ENCODE results near the gene SPDEF. TPM values are rescaled to one million over a fixed set of nuclear protein-coding genes. Genes with fewer than 3 reads are reported as not detected.

The SPDEF gene
- total and polyA plus RNA-seq, 10 of the 15 experiments (the other 5 are each of a cell fraction or from before 2014, with no cell fraction given), result not detected

DNA sequence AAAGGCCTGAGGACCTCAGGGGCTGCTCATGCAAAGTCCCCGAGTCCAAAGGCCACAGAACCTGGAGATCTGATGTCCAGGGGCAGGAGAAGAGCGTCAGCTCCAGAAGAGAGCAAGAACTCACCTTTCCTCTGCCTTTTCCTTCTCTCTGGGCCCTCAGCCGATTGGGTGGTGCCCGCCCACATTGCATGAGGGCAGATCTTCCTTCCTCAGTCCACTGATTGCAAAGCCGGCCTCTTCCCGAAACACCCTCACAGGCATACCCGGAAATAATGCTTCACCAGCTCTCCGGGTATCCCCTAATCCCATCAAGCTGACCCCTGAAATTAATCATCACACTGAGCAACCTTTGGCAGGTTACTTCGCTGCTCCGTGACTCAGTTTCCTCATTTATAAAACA is 33.4 kb downstream of the SPDEF start (continued):
- TF ChIP-seq, protein P1, sequence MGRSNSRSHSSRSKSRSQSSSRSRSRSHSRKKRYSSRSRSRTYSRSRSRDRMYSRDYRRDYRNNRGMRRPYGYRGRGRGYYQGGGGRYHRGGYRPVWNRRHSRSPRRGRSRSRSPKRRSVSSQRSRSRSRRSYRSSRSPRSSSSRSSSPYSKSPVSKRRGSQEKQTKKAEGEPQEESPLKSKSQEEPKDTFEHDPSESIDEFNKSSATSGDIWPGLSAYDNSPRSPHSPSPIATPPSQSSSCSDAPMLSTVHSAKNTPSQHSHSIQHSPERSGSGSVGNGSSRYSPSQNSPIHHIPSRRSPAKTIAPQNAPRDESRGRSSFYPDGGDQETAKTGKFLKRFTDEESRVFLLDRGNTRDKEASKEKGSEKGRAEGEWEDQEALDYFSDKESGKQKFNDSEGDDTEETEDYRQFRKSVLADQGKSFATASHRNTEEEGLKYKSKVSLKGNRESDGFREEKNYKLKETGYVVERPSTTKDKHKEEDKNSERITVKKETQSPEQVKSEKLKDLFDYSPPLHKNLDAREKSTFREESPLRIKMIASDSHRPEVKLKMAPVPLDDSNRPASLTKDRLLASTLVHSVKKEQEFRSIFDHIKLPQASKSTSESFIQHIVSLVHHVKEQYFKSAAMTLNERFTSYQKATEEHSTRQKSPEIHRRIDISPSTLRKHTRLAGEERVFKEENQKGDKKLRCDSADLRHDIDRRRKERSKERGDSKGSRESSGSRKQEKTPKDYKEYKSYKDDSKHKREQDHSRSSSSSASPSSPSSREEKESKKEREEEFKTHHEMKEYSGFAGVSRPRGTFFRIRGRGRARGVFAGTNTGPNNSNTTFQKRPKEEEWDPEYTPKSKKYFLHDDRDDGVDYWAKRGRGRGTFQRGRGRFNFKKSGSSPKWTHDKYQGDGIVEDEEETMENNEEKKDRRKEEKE (IDR thresholded peaks at IDR 0.05), result no peak
- TF ChIP-seq ZNF207 (IDR thresholded peaks at IDR 0.05; ENCODE audit: borderline replicate concordance), result no peak
- TF ChIP-seq, protein P2, sequence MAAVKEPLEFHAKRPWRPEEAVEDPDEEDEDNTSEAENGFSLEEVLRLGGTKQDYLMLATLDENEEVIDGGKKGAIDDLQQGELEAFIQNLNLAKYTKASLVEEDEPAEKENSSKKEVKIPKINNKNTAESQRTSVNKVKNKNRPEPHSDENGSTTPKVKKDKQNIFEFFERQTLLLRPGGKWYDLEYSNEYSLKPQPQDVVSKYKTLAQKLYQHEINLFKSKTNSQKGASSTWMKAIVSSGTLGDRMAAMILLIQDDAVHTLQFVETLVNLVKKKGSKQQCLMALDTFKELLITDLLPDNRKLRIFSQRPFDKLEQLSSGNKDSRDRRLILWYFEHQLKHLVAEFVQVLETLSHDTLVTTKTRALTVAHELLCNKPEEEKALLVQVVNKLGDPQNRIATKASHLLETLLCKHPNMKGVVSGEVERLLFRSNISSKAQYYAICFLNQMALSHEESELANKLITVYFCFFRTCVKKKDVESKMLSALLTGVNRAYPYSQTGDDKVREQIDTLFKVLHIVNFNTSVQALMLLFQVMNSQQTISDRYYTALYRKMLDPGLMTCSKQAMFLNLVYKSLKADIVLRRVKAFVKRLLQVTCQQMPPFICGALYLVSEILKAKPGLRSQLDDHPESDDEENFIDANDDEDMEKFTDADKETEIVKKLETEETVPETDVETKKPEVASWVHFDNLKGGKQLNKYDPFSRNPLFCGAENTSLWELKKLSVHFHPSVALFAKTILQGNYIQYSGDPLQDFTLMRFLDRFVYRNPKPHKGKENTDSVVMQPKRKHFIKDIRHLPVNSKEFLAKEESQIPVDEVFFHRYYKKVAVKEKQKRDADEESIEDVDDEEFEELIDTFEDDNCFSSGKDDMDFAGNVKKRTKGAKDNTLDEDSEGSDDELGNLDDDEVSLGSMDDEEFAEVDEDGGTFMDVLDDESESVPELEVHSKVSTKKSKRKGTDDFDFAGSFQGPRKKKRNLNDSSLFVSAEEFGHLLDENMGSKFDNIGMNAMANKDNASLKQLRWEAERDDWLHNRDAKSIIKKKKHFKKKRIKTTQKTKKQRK (IDR thresholded peaks at IDR 0.05; ENCODE audit: low read depth, low read length), result no peak
- no peak for TF ChIP-seq JUND (IDR thresholded peaks at IDR 0.05; ENCODE audit: low read depth, low read length)
- TF ChIP-seq, protein P3, sequence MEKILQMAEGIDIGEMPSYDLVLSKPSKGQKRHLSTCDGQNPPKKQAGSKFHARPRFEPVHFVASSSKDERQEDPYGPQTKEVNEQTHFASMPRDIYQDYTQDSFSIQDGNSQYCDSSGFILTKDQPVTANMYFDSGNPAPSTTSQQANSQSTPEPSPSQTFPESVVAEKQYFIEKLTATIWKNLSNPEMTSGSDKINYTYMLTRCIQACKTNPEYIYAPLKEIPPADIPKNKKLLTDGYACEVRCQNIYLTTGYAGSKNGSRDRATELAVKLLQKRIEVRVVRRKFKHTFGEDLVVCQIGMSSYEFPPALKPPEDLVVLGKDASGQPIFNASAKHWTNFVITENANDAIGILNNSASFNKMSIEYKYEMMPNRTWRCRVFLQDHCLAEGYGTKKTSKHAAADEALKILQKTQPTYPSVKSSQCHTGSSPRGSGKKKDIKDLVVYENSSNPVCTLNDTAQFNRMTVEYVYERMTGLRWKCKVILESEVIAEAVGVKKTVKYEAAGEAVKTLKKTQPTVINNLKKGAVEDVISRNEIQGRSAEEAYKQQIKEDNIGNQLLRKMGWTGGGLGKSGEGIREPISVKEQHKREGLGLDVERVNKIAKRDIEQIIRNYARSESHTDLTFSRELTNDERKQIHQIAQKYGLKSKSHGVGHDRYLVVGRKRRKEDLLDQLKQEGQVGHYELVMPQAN (conservative IDR thresholded peaks at IDR 0.05), result no peak
- no peak for TF ChIP-seq RAD51 (IDR thresholded peaks at IDR 0.05)

Measured in GM12878 (cell line).